GM12878 (cell line): Measurements from ENCODE around the gene KCNN1. TPM values are rescaled to one million over a fixed set of nuclear protein-coding genes. Genes with fewer than 3 reads are reported as not detected.

Experiments
- ATAC-seq: fragments of 200-7000 bp; cut with Tn5 transposase; 3 replicates; pipeline ENCODE4 v1.9.1; 2020; ENCODE audit warnings: mild to moderate bottlenecking, moderate library complexity
- BruUV-seq: library from RNA; stranded (reverse); fragments of 400-500 nt; replicated peaks from 2 replicates; lab custom pipeline; 2021; lab: Mats Ljungman, UMichigan
- CTCF ChIA-PET: fragments of 300-600 bp; sonication (Branson Sonifier 250); formaldehyde crosslinking; extraction: SDS; loops from one replicate; lab custom pipeline; 2021; ENCODE audit warnings: inconsistent platforms; lab: Yijun Ruan, JAX
- POLR2A ChIA-PET: fragments of 350-600 bp; formaldehyde crosslinking; extraction: SDS; loops from one replicate; lab custom pipeline; 2021; ENCODE audit warnings: inconsistent platforms; lab: Charles Lee
- RAD21 ChIA-PET: fragments of 300-600 bp; sonication (Branson Sonifier 250); formaldehyde crosslinking; loops from one replicate; lab custom pipeline; 2023; ENCODE audit warnings: antibody characterized with exemption; ENCODE audit not compliant: unreplicated experiment; lab: Charles Lee
- SMC1A ChIA-PET: fragments of 300-600 bp; sonication (Branson Sonifier 250); formaldehyde crosslinking; loops from one replicate; lab custom pipeline; 2023; ENCODE audit not compliant: unreplicated experiment, uncharacterized antibody; lab: Charles Lee
- DNase-seq: peaks from one replicate; pipeline ENCODE4 v3.0.0-alpha.2; 2011; ENCODE audit warnings: low read depth, low spot score
- FAIRE-seq: peaks from 3 replicates; lab custom pipeline; 2011; peaks lifted over from hg19 to GRCh38; lab: Jason Lieb, UNC
- H2AFZ ChIP-seq: 2 replicates; pipeline ENCODE4 v1.6.0; 2011; ENCODE audit warnings: low read depth, low read length, control low read depth; ENCODE audit not compliant: control insufficient read depth
- H3K27ac ChIP-seq: 2 replicates; pipeline ENCODE4 v1.5.1; 2011; ENCODE audit warnings: control low read depth; ENCODE audit not compliant: control insufficient read depth, insufficient read depth
- H3K27me3 ChIP-seq, 2 experiments: replicated peaks in 1 of 2; 2 replicates each; pipeline versions ENCODE4 v1.6.0 to v1.6.1; 2011; ENCODE audit warnings: low read length in 1 of 2; ENCODE audit not compliant: control insufficient read depth in 2 of 2, insufficient read depth in 2 of 2
- H3K36me3 ChIP-seq, 2 experiments: 2 replicates each; pipeline ENCODE4 v1.5.1; 2011; ENCODE audit warnings: low read length in 1 of 2; ENCODE audit not compliant: control insufficient read depth in 2 of 2, insufficient read depth in 2 of 2
- H3K4me1 ChIP-seq: 2 replicates; pipeline ENCODE4 v1.6.1; 2011; ENCODE audit warnings: mild to moderate bottlenecking, low read length, moderate library complexity, mixed read lengths; ENCODE audit not compliant: control insufficient read depth, insufficient read depth
- H3K4me2 ChIP-seq: 2 replicates; pipeline ENCODE4 v1.6.0; 2011; ENCODE audit warnings: control low read depth; ENCODE audit not compliant: control insufficient read depth, insufficient read depth
- H3K4me3 ChIP-seq: fragments of 200-600 bp; sonication (generic); 2 replicates; pipeline ENCODE4 v1.5.1; 2016
- H3K79me2 ChIP-seq: 2 replicates; pipeline ENCODE4 v1.6.0; 2011; ENCODE audit warnings: low read length; ENCODE audit not compliant: control insufficient read depth, insufficient read depth
- H3K9ac ChIP-seq: 2 replicates; pipeline ENCODE4 v1.8.0; 2011; ENCODE audit warnings: low read length, control low read depth, mixed read lengths; ENCODE audit not compliant: control insufficient read depth, insufficient read depth
- H3K9me3 ChIP-seq: replicated peaks from 3 replicates; pipeline ENCODE4 v1.5.1; 2011; ENCODE audit warnings: mild to moderate bottlenecking, low read length; ENCODE audit not compliant: control insufficient read depth, insufficient read depth
- H4K20me1 ChIP-seq: 2 replicates; pipeline ENCODE4 v1.6.0; 2011; ENCODE audit not compliant: control insufficient read depth, insufficient read depth
- ATF7 ChIP-seq: fragments of 450-650 bp; IDR thresholded peaks from 2 replicates; pipeline ENCODE4 v1.6.1; 2016; ENCODE audit warnings: low read depth, mild to moderate bottlenecking
- BCL11A ChIP-seq: IDR thresholded peaks from 2 replicates; pipeline ENCODE4 v1.6.1; 2011; ENCODE audit warnings: low read depth, low read length
- CREM ChIP-seq: IDR thresholded peaks from 2 replicates; pipeline ENCODE4 v1.6.1; 2014; ENCODE audit warnings: antibody characterized with exemption, low read depth
- ESRRA ChIP-seq: IDR thresholded peaks from 2 replicates; pipeline ENCODE4 v1.6.1; 2012; ENCODE audit warnings: mild to moderate bottlenecking, low read length, improper control_type of control experiment
- IKZF1 ChIP-seq: fragments of 450-650 bp; conservative IDR thresholded peaks from 2 replicates; pipeline ENCODE4 v1.6.1; 2017; ENCODE audit warnings: antibody characterized with exemption, mild to moderate bottlenecking
- KAT2A ChIP-seq: conservative IDR thresholded peaks from 2 replicates; pipeline ENCODE4 v1.6.1; 2011; ENCODE audit warnings: low read depth, low read length; ENCODE audit not compliant: control insufficient read depth
- MXI1 ChIP-seq: fragments of 150-350 bp; IDR thresholded peaks from 2 replicates; pipeline ENCODE4 v1.6.1; 2011; ENCODE audit warnings: low read depth, mild to moderate bottlenecking, inconsistent platforms, low read length, improper control_type of control experiment
- NFIC ChIP-seq: IDR thresholded peaks from 2 replicates; pipeline ENCODE4 v1.6.1; 2012; ENCODE audit warnings: low read depth, mild to moderate bottlenecking, inconsistent platforms, low read length, moderate library complexity
- NFYA ChIP-seq: IDR thresholded peaks from 2 replicates; pipeline ENCODE4 v1.6.1; 2011; ENCODE audit warnings: low read depth, mild to moderate bottlenecking, low read length, improper control_type of control experiment, borderline replicate concordance
- RUNX3 ChIP-seq: IDR thresholded peaks from 2 replicates; pipeline ENCODE4 v1.6.1; 2012; ENCODE audit warnings: low read length, inconsistent platforms
- SMC3 ChIP-seq: IDR thresholded peaks from 2 replicates; pipeline ENCODE4 v1.6.1; 2011; ENCODE audit warnings: low read length, improper control_type of control experiment, borderline replicate concordance
- SP1 ChIP-seq: IDR thresholded peaks from one replicate; pipeline ENCODE4 v1.6.1; 2011; ENCODE audit warnings: low read depth, low read length
- SRF ChIP-seq, 2 experiments: IDR thresholded peaks; 2 replicates each; pipeline ENCODE4 v1.6.1; 2011; ENCODE audit warnings: low read depth in 2 of 2, low read length in 2 of 2, mild to moderate bottlenecking in 1 of 2, moderate library complexity in 1 of 2
- in situ Hi-C: fragments of 300-500 bp; cut with MboI; formaldehyde crosslinking; loops from 9 replicates; pipeline ENCODE4 v1.14.3; 2018; ENCODE audit warnings: mixed read lengths
- intact Hi-C: fragments of 100-400 bp; cut with micrococcal nuclease; formaldehyde crosslinking; loops from one replicate; pipeline ENCODE4 v1.14.2; 2022; ENCODE audit not compliant: unreplicated experiment
- polyA plus RNA-seq, 11 experiments: library from polyadenylated mRNA; depleted of rRNA in 4 of 11; unstranded in 6 of 11; stranded (reverse) in 5 of 11; fragments of >200 nt; fragmentation: Nextera tagmentation in 4 of 11; fragmentation: Illumina TruSeq in 1 of 11; extraction: Ambion mirVana in 4 of 11; extraction: Trizol in 1 of 11; gene quantifications; 1 replicate in 1 of 11; 2 replicates in 10 of 11; pipeline versions ENCODE4 v1.2.1 to v1.2.3, GENCODE V29; 2011 to 2016; ENCODE audit warnings: inconsistent platforms in 2 of 11, missing spikeins in 2 of 11, low read depth in 1 of 11
- total RNA-seq, 4 experiments: library from RNA; depleted of rRNA in 3 of 4; stranded (reverse); fragments of >200 nt in 3 of 4; fragmentation: Illumina TruSeq in 1 of 4; extraction: Trizol in 1 of 4; gene quantifications; 2 replicates each; pipeline versions ENCODE4 v1.2.1 to v1.2.3, GENCODE V29; 2013 to 2021
- TF ChIP-seq, protein P1 (sequence below), 3 experiments: IDR thresholded peaks in 2 of 3; conservative IDR thresholded peaks in 1 of 3; 2 replicates each; pipeline ENCODE4 v1.5.1; 2011; ENCODE audit warnings: low read depth in 3 of 3, low read length in 3 of 3, mild to moderate bottlenecking in 3 of 3, control low read depth in 2 of 3, moderate library complexity in 2 of 3, inconsistent platforms in 1 of 3, mixed read lengths in 1 of 3; ENCODE audit not compliant: control insufficient read depth in 2 of 3, insufficient read depth in 1 of 3; ENCODE audit errors: extremely low read depth in 1 of 3
- TF ChIP-seq, protein P2 (sequence below): IDR thresholded peaks from 2 replicates; pipeline ENCODE4 v1.6.1; 2011; ENCODE audit warnings: low read depth, low read length, improper control_type of control experiment, borderline replicate concordance
- TF ChIP-seq, protein P3 (sequence below): IDR thresholded peaks from 2 replicates; pipeline ENCODE4 v1.6.1; 2011; ENCODE audit warnings: low read depth, mild to moderate bottlenecking, low read length, moderate library complexity, borderline replicate concordance; ENCODE audit errors: extremely low read depth

KCNN1 gene
- total and polyA plus RNA-seq, 10 of the 15 experiments (the other 5 are each of a cell fraction or from before 2014, with no cell fraction given), result 0.02 to 0.95 (median 0.16) TPM; not detected in 1

DNA sequence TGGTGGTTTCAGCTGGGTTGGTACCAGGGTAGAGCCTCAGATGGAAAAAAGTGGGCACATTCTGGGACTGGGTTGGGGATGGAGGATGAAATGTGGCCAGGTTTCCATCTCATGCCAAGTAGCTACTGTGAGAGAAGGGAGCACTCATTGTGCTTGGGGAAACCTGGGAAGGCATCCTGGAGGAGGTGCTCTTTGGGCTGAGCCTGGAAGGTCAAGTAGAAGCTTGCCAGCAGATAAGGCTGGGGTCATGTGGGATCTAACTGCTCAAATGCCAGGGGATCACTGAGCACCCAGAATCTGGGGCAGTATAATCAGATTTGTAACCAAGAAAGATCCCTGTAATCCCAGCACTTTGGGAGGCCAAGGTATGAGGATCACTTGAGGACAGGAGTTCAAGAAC lies 9.0 kb upstream of the KCNN1 start:
- Histone ChIP-seq H4K20me1 (no peaks in the 10 kb centered on the region), H3K4me1 (peaks cover under 1% of the 10 kb centered on the region; the same call in 1 of the 2 replicates), H3K9ac (no peak overlapping the region), H3K4me2 (no peak overlapping the region), H3K27me3 (peaks cover 3 to 5% of the 10 kb centered on the region in 2 experiments), H3K27ac (no peak overlapping the region), H2AFZ (no peak overlapping the region), H3K79me2 (no peaks in the 10 kb centered on the region), H3K9me3 (no peaks in the 10 kb centered on the region), H3K4me3 (no peak overlapping the region), H3K36me3 (no peaks in the 10 kb centered on the region)
- ChIA-PET RAD21 (interaction anchor here (0.6 kb wide), 1 partner anchor 88 kb away, joined by 3 read pairs; no protein-coding TSS in a partner anchor), CTCF (interaction anchor here (1.0 kb wide), 2 partner anchors 9 to 20 kb away, joined by 3 to 4 read pairs; partner anchors contain the start of gene KCNN1), SMC1A (no interaction called here), POLR2A (interaction anchor here (0.6 to 0.7 kb wide), 3 partner anchors 15 to 446 kb away, joined by 3 to 6 read pairs (median 5); no protein-coding TSS in a partner anchor)
- no TSS peak for BruUV-seq
- no peak for FAIRE-seq
- TF ChIP-seq ESRRA, result no peak
- TF ChIP-seq RUNX3, result no peak
- TF ChIP-seq, protein P1, sequence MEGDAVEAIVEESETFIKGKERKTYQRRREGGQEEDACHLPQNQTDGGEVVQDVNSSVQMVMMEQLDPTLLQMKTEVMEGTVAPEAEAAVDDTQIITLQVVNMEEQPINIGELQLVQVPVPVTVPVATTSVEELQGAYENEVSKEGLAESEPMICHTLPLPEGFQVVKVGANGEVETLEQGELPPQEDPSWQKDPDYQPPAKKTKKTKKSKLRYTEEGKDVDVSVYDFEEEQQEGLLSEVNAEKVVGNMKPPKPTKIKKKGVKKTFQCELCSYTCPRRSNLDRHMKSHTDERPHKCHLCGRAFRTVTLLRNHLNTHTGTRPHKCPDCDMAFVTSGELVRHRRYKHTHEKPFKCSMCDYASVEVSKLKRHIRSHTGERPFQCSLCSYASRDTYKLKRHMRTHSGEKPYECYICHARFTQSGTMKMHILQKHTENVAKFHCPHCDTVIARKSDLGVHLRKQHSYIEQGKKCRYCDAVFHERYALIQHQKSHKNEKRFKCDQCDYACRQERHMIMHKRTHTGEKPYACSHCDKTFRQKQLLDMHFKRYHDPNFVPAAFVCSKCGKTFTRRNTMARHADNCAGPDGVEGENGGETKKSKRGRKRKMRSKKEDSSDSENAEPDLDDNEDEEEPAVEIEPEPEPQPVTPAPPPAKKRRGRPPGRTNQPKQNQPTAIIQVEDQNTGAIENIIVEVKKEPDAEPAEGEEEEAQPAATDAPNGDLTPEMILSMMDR (IDR thresholded peaks at IDR 0.05 in 2 of 3, conservative IDR thresholded peaks at IDR 0.05 in 1 of 3; ENCODE audit: control insufficient read depth in 2 of 3, extremely low read depth in 1 of 3, insufficient read depth in 1 of 3, low read depth in 3 of 3, low read length in 3 of 3), result no peak
- no peak for TF ChIP-seq MXI1
- TF ChIP-seq, protein P2, sequence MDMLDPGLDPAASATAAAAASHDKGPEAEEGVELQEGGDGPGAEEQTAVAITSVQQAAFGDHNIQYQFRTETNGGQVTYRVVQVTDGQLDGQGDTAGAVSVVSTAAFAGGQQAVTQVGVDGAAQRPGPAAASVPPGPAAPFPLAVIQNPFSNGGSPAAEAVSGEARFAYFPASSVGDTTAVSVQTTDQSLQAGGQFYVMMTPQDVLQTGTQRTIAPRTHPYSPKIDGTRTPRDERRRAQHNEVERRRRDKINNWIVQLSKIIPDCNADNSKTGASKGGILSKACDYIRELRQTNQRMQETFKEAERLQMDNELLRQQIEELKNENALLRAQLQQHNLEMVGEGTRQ, result no peak
- no peak for TF ChIP-seq ATF7
- TF ChIP-seq, protein P3, sequence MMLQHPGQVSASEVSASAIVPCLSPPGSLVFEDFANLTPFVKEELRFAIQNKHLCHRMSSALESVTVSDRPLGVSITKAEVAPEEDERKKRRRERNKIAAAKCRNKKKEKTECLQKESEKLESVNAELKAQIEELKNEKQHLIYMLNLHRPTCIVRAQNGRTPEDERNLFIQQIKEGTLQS, result no peak
- no peak for TF ChIP-seq IKZF1
- TF ChIP-seq BCL11A, result no peak
- no peak for TF ChIP-seq SMC3
- no peak for TF ChIP-seq CREM
- no peak for TF ChIP-seq NFIC
- no peak for TF ChIP-seq NFYA
- TF ChIP-seq KAT2A, result no peak
- TF ChIP-seq SP1, result no peak
- no peak for TF ChIP-seq SRF (IDR thresholded peaks at IDR 0.05; ENCODE audit: low read depth in 2 of 2, low read length in 2 of 2)
- in situ Hi-C loops (no loop called here), intact Hi-C loops (no loop called here)
- ATAC-seq, result no peak
- DNase-seq, result no peak
